OCI-LY1 (cell line): ENCODE data around the gene USP2.

Experiments used
- CTCF ChIP-seq: fragments of 200-600 bp; sonication (generic), shearing (Covaris generic); IDR thresholded peaks from 2 replicates; pipeline ENCODE4 v1.5.1; 2017; ENCODE audit warnings: mild to moderate bottlenecking, antibody characterized with exemption, low read length, moderate library complexity, mixed read lengths
- EZH2 ChIP-seq: fragments of 200-600 bp; sonication (generic), shearing (Covaris generic); IDR thresholded peaks from 2 replicates; pipeline ENCODE4 v1.8.0; 2017; ENCODE audit warnings: borderline replicate concordance, mixed run types, mild to moderate bottlenecking, antibody characterized with exemption, low read length, moderate library complexity, mixed read lengths

GRCh38 chr11:119305556-119306372, 75.7 kb downstream of the USP2 start:
- no peak for TF ChIP-seq CTCF
- no peak for TF ChIP-seq EZH2
